ENCODE data around the gene FUZ. TPM values are rescaled to one million over a fixed set of nuclear protein-coding genes. Genes with fewer than 3 reads are reported as not detected.
A peak's percentile ranks its signal among the peaks of the same experiment; 100 is the strongest.

The FUZ gene
- total and polyA plus RNA-seq, 2 of the 4 experiments (the other 2 are of a cell fraction), result 12.1 to 14.3 TPM

GRCh38 chr19:49793561-49793840 is 19.6 kb downstream of the FUZ start:
- no peak overlapping the region for H3K4me3 ChIP-seq (ENCODE audit: insufficient read depth, low read depth, low read length)
- intact Hi-C loops (cut with micrococcal nuclease) (no loop called here), in situ Hi-C loops (cut with MboI; ENCODE audit: low sequenced_read_pairs) (no loop called here), dilution Hi-C loops (cut with HindIII; ENCODE audit: low sequenced_read_pairs, unreplicated experiment) (no loop called here)
- H2BK15ac ChIP-seq (ENCODE audit: low read depth, low read length), result no peak overlapping the region
- peaks cover 30% of the 10 kb centered on the region for H4K20me1 ChIP-seq (ENCODE audit: insufficient read depth, low read length)
- peaks cover 66% of the 10 kb centered on the region for H3K36me3 ChIP-seq (ENCODE audit: control insufficient read depth, insufficient read depth, low read length)
- H3K79me1 ChIP-seq (ENCODE audit: low read depth in 1 of 2, low read length in 2 of 2), result peaks cover 8 to 39% of the 10 kb centered on the region in 2 experiments
- no peak overlapping the region for H2AFZ ChIP-seq (replicated peaks; ENCODE audit: low read length, poor library complexity)
- H3K9me3 ChIP-seq (ENCODE audit: control insufficient read depth, insufficient read depth, low read length), result no peaks in the 10 kb centered on the region
- DNase-seq (peak; percentile 57), ATAC-seq (ENCODE audit: low read depth) (peak; percentile 50; the same call in 1 of the 2 replicates)
- peaks cover 6% of the 10 kb centered on the region; the same call in 1 of the 2 replicates for H3K9me1 ChIP-seq (ENCODE audit: insufficient read depth, low read length)
- no peak overlapping the region for H3K23ac ChIP-seq (ENCODE audit: low read depth, low read length)
- H4K91ac ChIP-seq (ENCODE audit: insufficient read depth, low read depth, low read length), result no peak overlapping the region
- BruUV-seq (replicated peaks), result no TSS peak
- H3K27ac ChIP-seq (ENCODE audit: insufficient read depth, low read length), result no peak overlapping the region
- H2BK120ac ChIP-seq (ENCODE audit: low read depth, low read length), result no peak overlapping the region
- H4K8ac ChIP-seq (ENCODE audit: low read depth in 2 of 2, low read length in 2 of 2), result no peak overlapping the region
- POLR2A ChIA-PET (ENCODE audit: unreplicated experiment), result interaction anchor here (0.6 kb wide), 1 partner anchor 453 kb away, joined by 3 read pairs; no protein-coding TSS in a partner anchor
- peaks cover 2% of the 10 kb centered on the region; the same call in 1 of the 2 replicates for H3K4me1 ChIP-seq (ENCODE audit: control insufficient read depth, insufficient read depth, low read length)
- H3K18ac ChIP-seq (ENCODE audit: low read depth, low read length), result no peak overlapping the region
- H3K4me2 ChIP-seq (ENCODE audit: low read depth, low read length), result no peak overlapping the region
- CTCF ChIA-PET, result no interaction called here
- no peak overlapping the region for H2BK5ac ChIP-seq (ENCODE audit: low read depth, low read length, poor library complexity, severe bottlenecking)
- no peak overlapping the region for H2AK5ac ChIP-seq (ENCODE audit: low read depth, low read length)
- no peak overlapping the region for H3K4ac ChIP-seq (ENCODE audit: low read depth, low read length)
- TF ChIP-seq SMC3 (IDR thresholded peaks at IDR 0.05; ENCODE audit: low read depth, low read length) (no peak), RFX5 (IDR thresholded peaks at IDR 0.05; ENCODE audit: low read depth, low read length) (no peak), MAFK (IDR thresholded peaks at IDR 0.05; ENCODE audit: low read depth, low read length) (no peak)
- 50% methylated on average over 2 of the region's 6 CpGs; no CpG with 5 or more reads in 1 of the 2 experiments for WGBS, 2 experiments (ENCODE audit: extremely low coverage in 2 of 2, insufficient read length in 1 of 2)
- H2BK20ac ChIP-seq (ENCODE audit: low read depth, low read length), result no peak overlapping the region
- H3K9ac ChIP-seq (ENCODE audit: low read depth, low read length), result no peak overlapping the region
- H3K14ac ChIP-seq (replicated peaks; ENCODE audit: low read depth, low read length), result no peak overlapping the region
- H2AK9ac ChIP-seq (replicated peaks; ENCODE audit: low read depth, low read length, poor library complexity), result no peak overlapping the region
- H3K56ac ChIP-seq (ENCODE audit: extremely low read depth, insufficient read depth, low read length), result no peak overlapping the region
- H3K27me3 ChIP-seq (ENCODE audit: control insufficient read depth, insufficient read depth, low read length), result no peaks in the 10 kb centered on the region
- H4K5ac ChIP-seq (ENCODE audit: low read depth, low read length), result no peak overlapping the region

Measured in IMR-90 (cell line).